Spleen (tissue), 11 donors: ENCODE results near the gene PLCB2. TPM values are rescaled to one million over a fixed set of nuclear protein-coding genes. Genes with fewer than 3 reads are reported as not detected.

Experiments used
- DNase-seq: peaks from one replicate; pipeline ENCODE4 v3.0.0-alpha.2; 2020
- H3K27ac ChIP-seq, 8 donors: fragments of 200-600 bp; sonication (generic) in 7 of 8; 1 replicate in 4 of 8; 2 replicates in 4 of 8; pipeline versions ENCODE4 v1.5.0 to v1.8.0; 2016 to 2021; ENCODE audit warnings: inconsistent platforms in 4 of 8, mild to moderate bottlenecking in 4 of 8, moderate library complexity in 1 of 8
- H3K27me3 ChIP-seq, 7 donors: fragments of 200-600 bp; sonication (generic) in 6 of 7; replicated peaks in 1 of 7; 1 replicate in 4 of 7; 2 replicates in 3 of 7; pipeline versions ENCODE4 v1.5.0 to v1.8.0; 2016 to 2021; ENCODE audit warnings: inconsistent platforms in 3 of 7, mild to moderate bottlenecking in 1 of 7
- H3K36me3 ChIP-seq, 6 donors: fragments of 200-600 bp; sonication (generic) in 5 of 6; 1 replicate in 4 of 6; 2 replicates in 2 of 6; pipeline versions ENCODE4 v1.5.0 to v1.8.0; 2016 to 2021; ENCODE audit warnings: inconsistent platforms in 2 of 6
- H3K4me1 ChIP-seq, 6 donors: fragments of 200-600 bp; sonication (generic) in 5 of 6; 1 replicate in 3 of 6; 2 replicates in 3 of 6; pipeline versions ENCODE4 v1.5.0 to v1.8.0; 2016 to 2021; ENCODE audit warnings: inconsistent platforms in 3 of 6
- H3K4me3 ChIP-seq, 8 donors: fragments of 200-600 bp; sonication (generic) in 7 of 8; 1 replicate in 4 of 8; 2 replicates in 4 of 8; pipeline versions ENCODE4 v1.5.0 to v1.8.0; 2016 to 2021; ENCODE audit warnings: inconsistent platforms in 4 of 8, mild to moderate bottlenecking in 4 of 8, moderate library complexity in 2 of 8
- H3K9me3 ChIP-seq, 8 donors: fragments of 200-600 bp; sonication (generic) in 7 of 8; 1 replicate in 4 of 8; 2 replicates in 4 of 8; pipeline versions ENCODE4 v1.5.0 to v1.8.0; 2016 to 2021; ENCODE audit warnings: inconsistent platforms in 4 of 8
- POLR2A ChIP-seq, 3 donors: fragments of 450-650 bp; IDR thresholded peaks; one replicate each; pipeline ENCODE4 v1.5.1; 2017; ENCODE audit warnings: antibody characterized with exemption in 3 of 3, mild to moderate bottlenecking in 1 of 3
- POLR2AphosphoS5 ChIP-seq, 3 donors: sonication (generic); formaldehyde crosslinking; IDR thresholded peaks; one replicate each; pipeline ENCODE4 v1.5.1; 2017; ENCODE audit warnings: antibody characterized with exemption in 3 of 3
- WGBS, 5 donors: extraction: QIAGEN DNeasy Blood & Tissue Kit in 3 of 5; methylation state at CpG; one replicate each; pipeline versions ENCODE4 v1.1.5 to v1.1.7; 2013 to 2018; 5-methylcytosine and 5-hydroxymethylcytosine counted together
- intact Hi-C: fragments of 100-400 bp; cut with DNase I; formaldehyde crosslinking; loops from one replicate; pipeline ENCODE4 v1.15.0; 2023; ENCODE audit warnings: low total_unique reads
- polyA plus RNA-seq, 3 donors: library from polyadenylated mRNA; stranded (reverse); fragments of 200-250 nt; gene quantifications; one replicate each; pipeline ENCODE4 v1.2.1, GENCODE V29; 2013
- total RNA-seq, 7 donors: library from RNA; depleted of rRNA in 3 of 7; stranded (reverse); fragments of >200 nt in 3 of 7; fragmentation: NEBNext Ultra II Directional in 4 of 7; extraction: Animal tissue kit (Norgen Biotek cat#: 25700) in 4 of 7; gene quantifications; one replicate each; pipeline versions ENCODE4 v1.1.0 to v1.2.1, GENCODE V29; 2016 to 2021
- TF ChIP-seq, protein P1 (sequence below), 11 experiments: fragments of 200-600 bp in 7 of 11; fragments of 450-650 bp in 4 of 11; sonication (generic) in 4 of 11; IDR thresholded peaks in 8 of 11; conservative IDR thresholded peaks in 3 of 11; 1 replicate in 7 of 11; 2 replicates in 4 of 11; pipeline versions ENCODE4 v1.4.0 to v1.8.0; 2016 to 2021; ENCODE audit warnings: antibody characterized with exemption in 11 of 11, inconsistent platforms in 4 of 11, mild to moderate bottlenecking in 1 of 11
- donor health status: healthy with polysubstance abuse.
- donor health status: DM: no; HTN: no; CAD: no; lungs with moderate emphysema.
- donor health status: DM: no; HTN: no; CAD: no.
- donor health status: Bipolar disorder and iron deficiency.
- donor health status: healthy.
- donor health status: DM: no; HTN: no; CAD: no.
- donor health status: DM: yes; HTN: yes; CAD: no.

PLCB2 gene
- total and polyA plus RNA-seq, 10 donors, result 63.8 to 247 (median 187) TPM

DNA sequence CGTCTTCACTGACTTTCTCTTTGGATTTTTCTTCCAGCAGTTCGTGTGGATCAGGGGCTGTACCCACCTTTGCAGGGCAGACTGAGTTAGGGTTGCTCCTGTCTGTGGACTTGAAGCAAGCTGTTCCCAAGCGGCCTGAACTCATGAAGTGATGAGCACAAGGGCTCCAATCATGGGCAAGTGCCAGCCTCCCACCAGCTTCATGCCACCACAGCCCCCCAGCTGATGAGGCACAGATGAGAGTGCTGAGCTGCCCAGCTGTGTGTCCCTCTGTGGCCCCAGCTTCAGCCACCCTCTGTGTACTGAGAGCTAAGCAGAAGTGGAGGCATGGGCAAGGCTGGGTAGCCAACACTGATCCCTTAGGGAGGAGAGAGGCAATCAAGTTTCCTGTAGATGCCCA lies 3.3 kb upstream of the PLCB2 start:
- TF ChIP-seq, protein P1, sequence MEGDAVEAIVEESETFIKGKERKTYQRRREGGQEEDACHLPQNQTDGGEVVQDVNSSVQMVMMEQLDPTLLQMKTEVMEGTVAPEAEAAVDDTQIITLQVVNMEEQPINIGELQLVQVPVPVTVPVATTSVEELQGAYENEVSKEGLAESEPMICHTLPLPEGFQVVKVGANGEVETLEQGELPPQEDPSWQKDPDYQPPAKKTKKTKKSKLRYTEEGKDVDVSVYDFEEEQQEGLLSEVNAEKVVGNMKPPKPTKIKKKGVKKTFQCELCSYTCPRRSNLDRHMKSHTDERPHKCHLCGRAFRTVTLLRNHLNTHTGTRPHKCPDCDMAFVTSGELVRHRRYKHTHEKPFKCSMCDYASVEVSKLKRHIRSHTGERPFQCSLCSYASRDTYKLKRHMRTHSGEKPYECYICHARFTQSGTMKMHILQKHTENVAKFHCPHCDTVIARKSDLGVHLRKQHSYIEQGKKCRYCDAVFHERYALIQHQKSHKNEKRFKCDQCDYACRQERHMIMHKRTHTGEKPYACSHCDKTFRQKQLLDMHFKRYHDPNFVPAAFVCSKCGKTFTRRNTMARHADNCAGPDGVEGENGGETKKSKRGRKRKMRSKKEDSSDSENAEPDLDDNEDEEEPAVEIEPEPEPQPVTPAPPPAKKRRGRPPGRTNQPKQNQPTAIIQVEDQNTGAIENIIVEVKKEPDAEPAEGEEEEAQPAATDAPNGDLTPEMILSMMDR (IDR thresholded peaks at IDR 0.05 in 8 of 11, conservative IDR thresholded peaks at IDR 0.05 in 3 of 11), result no peak
- TF ChIP-seq POLR2AphosphoS5 (IDR thresholded peaks at IDR 0.05) (no peak), POLR2A (IDR thresholded peaks at IDR 0.05) (no peak)
- peaks cover 13 to 70% (median 48%) of the 10 kb centered on the region in 6 donors for H3K4me1 ChIP-seq
- no peaks in the 10 kb centered on the region for H3K27me3 ChIP-seq
- no peak overlapping the region for H3K4me3 ChIP-seq
- intact Hi-C loops, result no loop called here
- DNase-seq, result peak; percentile 69
- H3K9me3 ChIP-seq, result no peaks in the 10 kb centered on the region
- 67 to 84% (median 75%) methylated on average over 3 of the region's 3 CpGs for WGBS, 5 donors
- H3K27ac ChIP-seq, result no peak overlapping the region
- H3K36me3 ChIP-seq, result no peaks in the 10 kb centered on the region

DNA sequence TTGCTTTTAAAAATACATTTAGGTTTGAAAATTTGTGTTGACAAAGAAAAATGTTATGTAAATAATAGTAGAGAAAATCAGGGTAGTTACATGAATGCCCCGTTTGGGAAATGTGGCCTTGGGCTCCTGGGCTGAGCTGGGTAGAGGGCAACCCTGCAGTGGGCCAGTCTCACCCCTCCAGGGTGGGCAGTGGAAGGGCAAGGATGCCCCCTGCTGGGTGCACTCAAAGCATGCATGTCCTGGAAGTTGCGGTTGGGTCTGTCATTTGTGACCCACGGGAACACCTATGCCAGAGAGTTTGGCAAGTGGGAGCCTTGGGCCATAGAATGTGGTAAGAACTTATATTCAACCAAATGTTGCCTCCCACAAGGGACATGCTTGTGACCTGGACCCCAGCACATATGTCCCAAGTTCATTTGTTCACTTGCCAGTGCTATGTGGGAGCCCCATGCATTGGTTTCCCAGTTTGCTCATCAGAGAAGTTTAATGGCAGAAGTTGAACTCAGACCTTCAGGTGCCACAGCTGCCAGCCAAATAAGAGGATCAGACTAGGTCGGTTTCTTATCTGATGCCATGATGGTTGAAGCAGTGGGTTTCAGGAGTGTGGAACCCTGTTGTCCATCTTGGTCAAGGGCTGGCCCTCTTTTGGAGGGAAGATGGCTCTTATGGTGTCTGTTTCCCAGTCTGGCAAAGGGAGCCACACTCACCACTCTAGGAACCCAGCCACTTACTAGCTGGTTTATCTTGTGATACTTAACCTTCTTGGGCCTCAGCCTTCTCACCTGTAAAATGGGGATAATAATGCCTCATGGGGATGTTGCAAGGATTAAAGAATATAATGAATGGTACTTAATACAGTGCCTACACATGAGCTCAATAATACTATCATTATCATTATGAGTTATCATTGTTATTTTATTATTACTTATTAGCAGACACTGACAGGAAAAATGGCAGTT lies 2.5 kb upstream of the PLCB2 start:
- TF ChIP-seq POLR2AphosphoS5 (IDR thresholded peaks at IDR 0.05) (peak in 1 of 3 donors; percentile 31), POLR2A (IDR thresholded peaks at IDR 0.05) (no peak)
- TF ChIP-seq, protein P1 (IDR thresholded peaks at IDR 0.05 in 8 of 11, conservative IDR thresholded peaks at IDR 0.05 in 3 of 11), result peak; percentile 61 to 90 (median 75)
- H3K36me3 ChIP-seq, result peaks cover 0 to 5% (median 0%) of the 10 kb centered on the region in 6 donors
- H3K4me1 ChIP-seq, result peaks cover 13 to 77% (median 55%) of the 10 kb centered on the region in 6 donors
- no peaks in the 10 kb centered on the region for H3K27me3 ChIP-seq
- H3K4me3 ChIP-seq, result no peak overlapping the region
- intact Hi-C loops, result no loop called here
- WGBS, 5 donors, result 21 to 40% (median 28%) methylated on average over 4 of the region's 4 CpGs
- DNase-seq, result peak; percentile 91
- H3K27ac ChIP-seq, result peak overlapping the region in 1 of 8 donors; percentile 98
- no peaks in the 10 kb centered on the region for H3K9me3 ChIP-seq

DNA sequence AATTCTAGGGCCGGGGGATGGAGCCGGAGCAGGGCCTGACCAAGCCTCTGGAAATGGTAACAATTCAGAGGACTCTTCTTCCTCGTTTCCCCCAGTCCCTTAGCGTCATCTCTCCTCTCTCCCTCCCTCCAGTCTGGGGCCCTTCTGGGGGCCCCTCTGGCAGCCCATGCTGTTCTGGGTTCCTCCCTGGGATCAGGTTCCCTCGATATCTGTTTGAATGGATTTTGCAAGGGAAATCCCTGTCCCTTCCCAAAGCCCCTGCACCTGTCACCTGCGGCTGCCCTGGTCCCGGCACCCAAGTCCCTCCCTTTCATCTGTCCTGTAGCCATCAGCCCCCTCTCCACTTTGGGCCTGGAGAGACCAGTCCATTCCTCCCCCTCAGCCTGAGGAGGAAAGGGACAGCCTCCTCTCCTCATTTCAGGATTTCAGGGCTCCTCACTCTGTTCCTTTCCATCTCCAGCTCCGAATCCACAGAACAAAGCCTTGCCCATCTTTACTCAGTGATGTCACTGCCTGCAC lies 1.7 kb upstream of the PLCB2 start:
- Histone ChIP-seq H3K27ac (peak overlapping the region; percentile 86 to 98 (median 93)), H3K36me3 (peaks cover 0 to 7% (median 0%) of the 10 kb centered on the region in 6 donors), H3K9me3 (no peaks in the 10 kb centered on the region), H3K4me3 (peak overlapping the region in 3 of 8 donors; percentile 54 to 81 (median 63)), H3K27me3 (no peaks in the 10 kb centered on the region), H3K4me1 (peaks cover 13 to 81% (median 56%) of the 10 kb centered on the region in 6 donors)
- WGBS, 5 donors, result 53 to 68% (median 66%) methylated on average over 8 of the region's 8 CpGs
- TF ChIP-seq POLR2AphosphoS5 (IDR thresholded peaks at IDR 0.05), result no peak
- TF ChIP-seq, protein P1 (IDR thresholded peaks at IDR 0.05 in 8 of 11, conservative IDR thresholded peaks at IDR 0.05 in 3 of 11), result no peak
- no peak for TF ChIP-seq POLR2A (IDR thresholded peaks at IDR 0.05)
- intact Hi-C loops, result no loop called here
- DNase-seq, result peak; percentile 75

DNA sequence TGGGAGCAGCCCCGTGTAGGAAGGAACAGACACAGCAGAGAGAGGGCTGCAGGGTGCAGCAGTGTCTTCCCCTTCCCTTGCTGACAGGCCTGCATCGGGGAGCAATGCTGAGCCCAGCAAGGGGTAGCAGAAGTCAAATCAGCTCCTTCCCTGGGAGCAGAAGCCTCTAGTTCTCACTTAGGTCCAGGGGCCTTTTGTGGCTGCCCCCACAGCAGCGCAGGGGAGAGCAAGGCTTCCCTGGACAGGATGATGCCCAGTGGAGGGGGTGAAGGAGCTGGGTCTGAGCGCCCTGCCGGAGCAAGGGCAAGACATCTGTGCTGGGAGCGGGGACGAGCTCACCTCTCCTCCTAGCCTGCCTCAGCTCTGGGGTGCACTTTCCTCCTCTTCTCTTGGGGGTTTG lies 827 bp downstream of the PLCB2 start:
- no peak for TF ChIP-seq POLR2A (IDR thresholded peaks at IDR 0.05)
- no peak for TF ChIP-seq POLR2AphosphoS5 (IDR thresholded peaks at IDR 0.05)
- TF ChIP-seq, protein P1 (IDR thresholded peaks at IDR 0.05 in 8 of 11, conservative IDR thresholded peaks at IDR 0.05 in 3 of 11), result no peak
- peak overlapping the region; percentile 86 to 98 (median 93) for H3K27ac ChIP-seq
- H3K9me3 ChIP-seq, result no peaks in the 10 kb centered on the region
- intact Hi-C loops, result no loop called here
- peak overlapping the region; percentile 37 to 81 (median 54) for H3K4me3 ChIP-seq
- DNase-seq, result peak; percentile 84
- peaks cover 8 to 86% (median 45%) of the 10 kb centered on the region in 6 donors for H3K4me1 ChIP-seq
- 17 to 41% (median 36%) methylated on average over 5 to 7 of the region's 7 CpGs for WGBS, 5 donors
- H3K36me3 ChIP-seq, result peaks cover 0 to 32% (median 18%) of the 10 kb centered on the region in 6 donors
- no peaks in the 10 kb centered on the region for H3K27me3 ChIP-seq
